Measurements from ENCODE around the gene CRIM1. TPM values are rescaled to one million over a fixed set of nuclear protein-coding genes. Genes with fewer than 3 reads are reported as not detected.

The CRIM1 gene
- total and polyA plus RNA-seq, 5 experiments from 2014 or later, result 0.12 to 2.0 (median 0.88) TPM

DNA sequence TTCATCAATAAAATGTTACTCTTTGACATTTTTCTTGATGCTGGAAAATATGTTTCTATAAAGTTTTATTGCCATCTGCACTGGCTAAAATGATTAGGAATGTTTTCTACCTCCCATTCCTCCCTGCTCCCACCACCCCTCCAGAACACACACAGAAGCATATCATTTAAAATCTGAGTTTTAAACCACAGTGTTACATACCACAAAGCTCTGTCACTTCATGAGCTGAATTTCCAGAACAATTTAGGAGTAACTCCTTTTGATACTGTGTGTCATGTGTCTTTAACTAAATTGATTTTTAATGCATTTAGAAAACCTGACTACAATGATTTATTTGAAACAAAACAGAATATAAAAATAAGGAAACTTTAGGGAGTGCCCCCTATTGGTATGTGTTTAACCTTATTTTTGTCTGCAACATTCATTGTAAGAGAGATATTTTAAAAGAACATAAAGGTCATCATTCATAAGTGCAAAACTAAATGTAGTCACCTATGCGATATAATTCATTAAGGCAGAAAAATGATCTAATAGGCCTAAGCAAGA is 190.4 kb downstream of the CRIM1 start:
- no peak for ATAC-seq
- Mint-ChIP-seq H3K27me3 (no peaks in the 10 kb centered on the region), H3K27ac (no peak overlapping the region), H3K4me1 (peaks cover 9 to 21% (median 17%) of the 10 kb centered on the region in 4 donors), H3K36me3 (peaks cover 11 to 25% (median 21%) of the 10 kb centered on the region in 3 donors), H3K9me3 (no peaks in the 10 kb centered on the region), H3K4me3 (no peak overlapping the region)
- POLR2A ChIA-PET, result interaction anchor here (0.7 kb wide), 1 partner anchor 18 kb away, joined by 4 read pairs; no protein-coding TSS in a partner anchor
- DNase-seq, result no peak

GRCh38 chr2:36547906-36548305 is 192.3 kb downstream of the CRIM1 start:
- no peak overlapping the region for H3K4me3 Mint-ChIP-seq
- H3K27ac Mint-ChIP-seq, result peak overlapping the region in 1 of 10 donors; percentile 26
- no peaks in the 10 kb centered on the region for H3K9me3 Mint-ChIP-seq
- peaks cover 11 to 42% (median 31%) of the 10 kb centered on the region in 3 donors for H3K36me3 Mint-ChIP-seq
- POLR2A ChIA-PET, result no interaction called here
- no peak for DNase-seq
- no peak for ATAC-seq
- no peaks in the 10 kb centered on the region for H3K27me3 Mint-ChIP-seq
- H3K4me1 Mint-ChIP-seq, result peaks cover 9 to 21% (median 17%) of the 10 kb centered on the region in 4 donors

- Mint-ChIP-seq H3K4me1 (peaks cover 9 to 21% (median 19%) of the 10 kb centered on the region in 4 donors), H3K36me3 (peaks cover 11 to 55% (median 29%) of the 10 kb centered on the region in 3 donors), H3K9me3 (no peaks in the 10 kb centered on the region), H3K27me3 (no peaks in the 10 kb centered on the region), H3K4me3 (peak overlapping the region; percentile 23 to 69 (median 54)), H3K27ac (peak overlapping the region; percentile 26 to 89 (median 64))
- peak; percentile 58 to 93 for ATAC-seq
- DNase-seq, result peak in 3 of 10 donors; percentile 20 to 48 (median 47)
- POLR2A ChIA-PET, result no interaction called here
Measured at GRCh38 chr2:36549165-36549574, 193.6 kb downstream of the CRIM1 start.

DNA sequence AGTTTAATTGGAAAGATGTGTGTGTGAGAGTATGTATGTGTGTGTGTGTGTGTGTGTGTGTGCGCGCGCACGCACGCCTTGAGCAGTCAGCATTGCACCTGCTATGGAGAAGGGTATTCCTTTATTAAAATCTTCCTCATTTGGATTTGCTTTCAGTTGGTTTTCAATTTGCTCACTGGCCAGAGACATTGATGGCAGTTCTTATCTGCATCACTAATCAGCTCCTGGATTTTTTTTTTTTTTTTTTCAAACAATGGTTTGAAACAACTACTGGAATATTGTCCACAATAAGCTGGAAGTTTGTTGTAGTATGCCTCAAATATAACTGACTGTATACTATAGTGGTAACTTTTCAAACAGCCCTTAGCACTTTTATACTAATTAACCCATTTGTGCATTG is 194.4 kb downstream of the CRIM1 start:
- no peaks in the 10 kb centered on the region for H3K27me3 Mint-ChIP-seq
- DNase-seq (no peak), ATAC-seq (no peak)
- peak overlapping the region in 5 of 10 donors; percentile 10 to 78 (median 64) for H3K27ac Mint-ChIP-seq
- H3K4me1 Mint-ChIP-seq, result peaks cover 9 to 21% (median 19%) of the 10 kb centered on the region in 4 donors
- no peaks in the 10 kb centered on the region for H3K9me3 Mint-ChIP-seq
- POLR2A ChIA-PET, result no interaction called here
- H3K36me3 Mint-ChIP-seq, result peaks cover 13 to 63% (median 31%) of the 10 kb centered on the region in 3 donors
- peak overlapping the region in 3 of 10 donors; percentile 7 to 53 (median 25) for H3K4me3 Mint-ChIP-seq

- Mint-ChIP-seq H3K36me3 (peaks cover 8 to 75% (median 22%) of the 10 kb centered on the region in 3 donors), H3K27ac (peak overlapping the region in 1 of 10 donors; percentile 16), H3K9me3 (no peaks in the 10 kb centered on the region), H3K4me1 (peaks cover 9 to 17% (median 14%) of the 10 kb centered on the region in 4 donors), H3K27me3 (no peaks in the 10 kb centered on the region), H3K4me3 (no peak overlapping the region)
- POLR2A ChIA-PET, result no interaction called here
- ATAC-seq, result no peak
- DNase-seq, result no peak
Measured at GRCh38 chr2:36553683-36554082, 198.1 kb downstream of the CRIM1 start.

GRCh38 chr2:36554531-36554930 is 199.0 kb downstream of the CRIM1 start:
- Mint-ChIP-seq H3K36me3 (peaks cover 8 to 75% (median 25%) of the 10 kb centered on the region in 3 donors), H3K4me1 (peaks cover 3 to 9% (median 6%) of the 10 kb centered on the region in 4 donors), H3K27ac (no peak overlapping the region), H3K27me3 (no peaks in the 10 kb centered on the region), H3K9me3 (no peaks in the 10 kb centered on the region), H3K4me3 (no peak overlapping the region)
- DNase-seq (no peak), ATAC-seq (no peak)
- POLR2A ChIA-PET, result no interaction called here

DNA sequence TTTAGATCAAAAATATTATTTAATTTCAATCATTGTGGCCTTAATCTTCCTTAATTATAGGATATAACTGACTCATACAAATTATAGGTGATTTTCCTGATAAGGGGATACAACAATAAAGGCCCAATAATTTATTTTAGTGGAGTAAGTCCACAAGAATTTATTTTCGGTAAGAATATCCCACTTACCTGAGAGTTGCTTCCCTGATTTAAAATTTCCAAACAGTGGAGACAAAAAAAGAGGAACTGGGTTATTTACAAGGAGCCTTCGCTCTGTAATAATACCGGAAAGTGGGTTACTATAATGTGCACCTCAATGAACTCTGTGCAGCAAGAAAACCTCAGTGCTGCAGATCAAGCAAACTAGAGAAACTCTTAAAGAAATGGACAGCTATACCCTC is 200.2 kb downstream of the CRIM1 start:
- POLR2A ChIA-PET, result no interaction called here
- Mint-ChIP-seq H3K27ac (no peak overlapping the region), H3K9me3 (no peaks in the 10 kb centered on the region), H3K4me1 (peaks cover 0 to 4% (median 0%) of the 10 kb centered on the region in 4 donors), H3K27me3 (no peaks in the 10 kb centered on the region), H3K4me3 (no peak overlapping the region), H3K36me3 (peaks cover 8 to 77% (median 28%) of the 10 kb centered on the region in 3 donors)
- DNase-seq, result no peak
- no peak for ATAC-seq

- Mint-ChIP-seq H3K4me1 (peaks cover 0 to 4% (median 0%) of the 10 kb centered on the region in 4 donors), H3K27ac (no peak overlapping the region), H3K36me3 (peaks cover 8 to 74% (median 28%) of the 10 kb centered on the region in 3 donors), H3K4me3 (no peak overlapping the region), H3K27me3 (no peaks in the 10 kb centered on the region), H3K9me3 (no peaks in the 10 kb centered on the region)
- ATAC-seq, result no peak
- no peak for DNase-seq
- POLR2A ChIA-PET, result no interaction called here
Measured at GRCh38 chr2:36556842-36557241, 201.3 kb downstream of the CRIM1 start.

DNA sequence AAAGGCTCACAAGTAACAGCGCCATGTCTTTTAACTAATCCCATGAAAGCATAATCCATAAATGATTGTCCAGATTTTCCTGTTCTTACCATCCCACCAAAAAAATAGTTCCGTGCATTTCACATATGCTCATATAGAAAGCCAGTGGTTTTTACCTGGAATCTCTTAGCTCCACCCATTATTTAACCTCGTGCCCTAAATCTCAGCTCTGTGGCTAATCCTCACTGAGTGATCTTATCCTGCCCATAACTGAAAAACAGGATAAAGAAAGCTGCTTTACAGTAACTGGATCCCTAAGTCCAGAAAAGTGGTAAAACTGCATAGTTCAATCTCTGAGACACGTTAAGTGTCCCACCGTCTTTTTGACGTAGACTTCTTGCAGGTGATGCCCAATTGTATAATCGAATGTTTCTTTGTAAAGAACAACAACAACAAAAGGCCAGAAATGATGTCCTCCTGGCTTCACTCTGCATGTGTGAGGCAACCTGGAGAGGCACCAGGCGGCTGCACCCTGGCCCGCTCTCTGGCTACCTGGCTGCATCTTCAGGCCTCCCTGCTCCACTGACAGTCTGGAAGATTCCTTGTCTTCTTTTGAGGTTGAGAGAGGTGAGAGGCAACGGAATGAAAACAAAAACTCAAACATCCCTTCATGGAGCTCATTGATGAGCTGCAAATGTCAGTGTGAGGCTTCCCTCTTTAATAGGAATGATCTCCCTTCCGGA is 203.8 kb downstream of the CRIM1 start:
- POLR2A ChIA-PET, result no interaction called here
- no peak overlapping the region for H3K27ac Mint-ChIP-seq
- no peak for DNase-seq
- no peaks in the 10 kb centered on the region for H3K9me3 Mint-ChIP-seq
- no peak overlapping the region for H3K4me3 Mint-ChIP-seq
- H3K36me3 Mint-ChIP-seq, result peaks cover 17 to 68% (median 29%) of the 10 kb centered on the region in 3 donors
- H3K4me1 Mint-ChIP-seq, result peaks cover 2 to 12% (median 2%) of the 10 kb centered on the region in 4 donors
- no peak for ATAC-seq
- H3K27me3 Mint-ChIP-seq, result no peaks in the 10 kb centered on the region

DNA sequence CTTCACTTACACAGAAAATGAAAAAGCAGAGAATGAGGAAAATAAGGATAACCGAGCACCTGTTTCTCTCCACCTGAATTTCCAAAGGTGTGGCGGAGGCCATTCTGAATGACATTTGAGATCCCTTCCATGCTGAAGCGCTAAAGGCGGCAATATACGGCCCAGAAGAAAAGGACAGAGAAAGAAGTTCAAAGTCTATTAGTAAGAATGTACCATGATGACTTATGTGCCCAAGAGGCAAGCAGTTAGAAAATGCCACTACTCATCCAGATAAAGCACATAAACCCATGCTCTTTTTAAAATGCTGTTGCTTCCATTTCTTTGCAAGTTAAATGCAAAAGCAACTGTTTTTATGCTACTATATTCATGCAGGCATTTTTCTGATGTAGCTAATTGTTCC is 205.1 kb downstream of the CRIM1 start:
- no peak for DNase-seq
- no peaks in the 10 kb centered on the region for H3K27me3 Mint-ChIP-seq
- ATAC-seq, result no peak
- H3K4me3 Mint-ChIP-seq, result no peak overlapping the region
- no peaks in the 10 kb centered on the region for H3K9me3 Mint-ChIP-seq
- peaks cover 11 to 69% (median 32%) of the 10 kb centered on the region in 3 donors for H3K36me3 Mint-ChIP-seq
- H3K4me1 Mint-ChIP-seq, result peaks cover 2 to 13% (median 9%) of the 10 kb centered on the region in 4 donors
- POLR2A ChIA-PET, result no interaction called here
- H3K27ac Mint-ChIP-seq, result no peak overlapping the region

DNA sequence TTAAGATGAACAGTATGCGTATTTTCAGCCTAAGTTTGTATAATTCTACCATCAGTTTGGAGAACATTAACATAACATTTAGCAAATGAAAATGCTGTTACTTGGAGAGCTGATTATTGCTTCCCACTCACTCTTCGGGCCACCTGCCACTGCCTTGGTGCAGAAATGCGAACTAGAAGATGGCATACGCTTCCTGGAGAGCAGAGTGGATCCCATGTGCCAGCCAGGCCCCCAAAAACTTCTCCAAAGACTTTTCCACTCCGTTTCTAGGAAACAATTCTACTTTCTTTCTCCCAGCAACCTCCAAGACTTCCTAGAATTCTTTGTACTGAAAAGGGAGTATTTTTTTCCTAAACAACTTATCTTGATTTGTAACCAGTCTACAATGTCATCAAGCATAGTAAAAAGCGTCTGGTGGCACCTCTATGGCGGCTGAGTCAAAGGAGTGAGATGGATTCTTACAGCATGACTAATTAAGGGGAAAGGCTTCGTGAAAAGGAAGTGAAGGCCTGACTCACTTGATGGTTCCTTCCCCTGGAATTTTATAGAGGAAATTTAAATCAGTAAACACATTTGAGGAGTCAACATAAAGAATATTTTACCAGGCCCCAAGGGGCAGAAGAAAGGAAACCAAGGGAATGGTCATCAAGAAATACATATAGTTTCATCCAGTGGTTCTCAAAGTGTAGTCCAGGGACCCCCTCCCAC is 205.8 kb downstream of the CRIM1 start:
- no peak for ATAC-seq
- H3K4me3 Mint-ChIP-seq, result no peak overlapping the region
- no peaks in the 10 kb centered on the region for H3K9me3 Mint-ChIP-seq
- H3K27ac Mint-ChIP-seq, result no peak overlapping the region
- POLR2A ChIA-PET, result no interaction called here
- H3K27me3 Mint-ChIP-seq, result no peaks in the 10 kb centered on the region
- no peak for DNase-seq
- H3K36me3 Mint-ChIP-seq, result peaks cover 11 to 70% (median 36%) of the 10 kb centered on the region in 3 donors
- peaks cover 2 to 13% (median 9%) of the 10 kb centered on the region in 4 donors for H3K4me1 Mint-ChIP-seq

DNA sequence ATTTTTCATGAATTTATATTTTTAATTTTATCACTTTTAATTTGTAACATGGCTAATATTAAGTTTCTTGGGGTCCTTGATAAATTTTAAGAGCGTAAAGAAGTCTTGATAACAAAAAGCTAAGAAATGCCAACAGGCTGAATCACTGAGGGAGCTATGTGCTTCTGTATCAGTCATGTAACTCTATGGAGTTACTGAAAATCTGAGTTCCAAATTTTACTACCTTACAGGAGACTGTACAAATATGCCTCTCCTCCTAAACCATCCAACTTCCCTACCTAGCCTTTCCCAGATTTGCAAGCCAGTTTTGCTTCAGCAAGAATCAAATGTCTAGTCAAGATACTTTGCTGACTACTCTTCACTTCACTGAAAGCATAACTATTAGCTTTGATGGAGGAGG is 206.7 kb downstream of the CRIM1 start:
- Mint-ChIP-seq H3K27ac (no peak overlapping the region), H3K4me1 (peaks cover 2 to 13% (median 10%) of the 10 kb centered on the region in 4 donors), H3K27me3 (no peaks in the 10 kb centered on the region), H3K9me3 (no peaks in the 10 kb centered on the region), H3K36me3 (peaks cover 15 to 77% (median 44%) of the 10 kb centered on the region in 3 donors), H3K4me3 (no peak overlapping the region)
- POLR2A ChIA-PET, result no interaction called here
- DNase-seq (no peak), ATAC-seq (no peak)

Data from naive thymus-derived CD8-positive, alpha-beta T cell (primary cell).